K562 (cell line): ENCODE results near the gene AP1B1. TPM values are rescaled to one million over a fixed set of nuclear protein-coding genes. Genes with fewer than 3 reads are reported as not detected.

ENCODE experiments used
- ARID3B ChIP-seq: fragments of 250-450 bp; sonication (Bioruptor Pico); IDR thresholded peaks from 2 replicates; pipeline ENCODE4 v1.4.0; 2020; ENCODE audit warnings: borderline replicate concordance
- ARNT ChIP-seq, 2 experiments: fragments of 450-650 bp; IDR thresholded peaks; 2 replicates each; pipeline ENCODE4 v1.6.1; 2016; ENCODE audit warnings: mild to moderate bottlenecking in 1 of 2
- ATF2 ChIP-seq: sonication (generic); formaldehyde crosslinking; IDR thresholded peaks from 2 replicates; pipeline ENCODE4 v1.8.1; 2022; ENCODE audit warnings: missing genetic modification reagents
- ELK1 ChIP-seq: sonication (generic); formaldehyde crosslinking; IDR thresholded peaks from 2 replicates; pipeline ENCODE4 v1.8.1; 2022; ENCODE audit warnings: missing genetic modification reagents
- ETV1 ChIP-seq: fragments of 450-650 bp; conservative IDR thresholded peaks from 2 replicates; pipeline ENCODE4 v1.6.1; 2016; ENCODE audit warnings: missing genetic modification characterization, control low read depth, low read depth, missing compliant biosample characterization
- HDAC2 ChIP-seq: fragments of 450-650 bp; IDR thresholded peaks from 2 replicates; pipeline ENCODE4 v1.6.1; 2016; ENCODE audit warnings: mild to moderate bottlenecking
- HES1 ChIP-seq: fragments of 450-650 bp; IDR thresholded peaks from 2 replicates; pipeline ENCODE4 v1.6.1; 2016; ENCODE audit warnings: low read depth, mild to moderate bottlenecking, moderate library complexity
- ID3 ChIP-seq, 2 experiments: fragments of 250-450 bp in 1 of 2; fragments of 450-650 bp in 1 of 2; sonication (Bioruptor Pico) in 1 of 2; IDR thresholded peaks; 2 replicates each; pipeline versions ENCODE4 v1.6.1 to v1.8.0; 2016 to 2021; ENCODE audit warnings: mild to moderate bottlenecking in 2 of 2, moderate library complexity in 2 of 2, missing compliant biosample characterization in 1 of 2, missing genetic modification characterization in 1 of 2
- MYNN ChIP-seq, 2 experiments: sonication (generic); formaldehyde crosslinking in 1 of 2; IDR thresholded peaks; 2 replicates each; pipeline versions ENCODE4 v1.5.0 to v1.6.1; 2016 to 2020; ENCODE audit warnings: antibody characterized with exemption in 1 of 2, missing genetic modification reagents in 1 of 2
- NFRKB ChIP-seq: fragments of 450-650 bp; IDR thresholded peaks from 2 replicates; pipeline ENCODE4 v1.6.1; 2016; ENCODE audit warnings: low read depth
- POLR2A ChIP-seq: fragments of 450-650 bp; conservative IDR thresholded peaks from 2 replicates; pipeline ENCODE4 v1.6.1; 2016
- POLR2AphosphoS5 ChIP-seq: IDR thresholded peaks from 2 replicates; pipeline ENCODE4 v1.6.1; 2011; ENCODE audit warnings: mild to moderate bottlenecking, low read depth, low read length, moderate library complexity; ENCODE audit not compliant: control insufficient read depth, insufficient read depth
- RAD51 ChIP-seq: fragments of 450-650 bp; IDR thresholded peaks from 2 replicates; pipeline ENCODE4 v1.7.1; 2016; ENCODE audit warnings: low read depth, mild to moderate bottlenecking, borderline replicate concordance
- SIN3B ChIP-seq: fragments of 450-650 bp; IDR thresholded peaks from 2 replicates; pipeline ENCODE4 v1.6.1; 2017; ENCODE audit warnings: low read depth, mild to moderate bottlenecking, moderate library complexity
- TSC22D4 ChIP-seq: fragments of 450-650 bp; IDR thresholded peaks from 2 replicates; pipeline ENCODE4 v1.6.1; 2016; ENCODE audit warnings: missing genetic modification characterization, missing biosample characterization, control low read depth
- ZBTB8A ChIP-seq: fragments of 450-650 bp; IDR thresholded peaks from 2 replicates; pipeline ENCODE4 v1.6.1; 2018; ENCODE audit warnings: mild to moderate bottlenecking, moderate library complexity; ENCODE audit not compliant: partially characterized antibody
- ZFP1 ChIP-seq: fragments of 450-650 bp; formaldehyde crosslinking; IDR thresholded peaks from 2 replicates; pipeline ENCODE4 v1.4.0; 2020; ENCODE audit warnings: mild to moderate bottlenecking, mixed read lengths
- ZNF217 ChIP-seq: sonication (generic); formaldehyde crosslinking; IDR thresholded peaks from 2 replicates; pipeline ENCODE4 v1.8.0; 2022; ENCODE audit warnings: mild to moderate bottlenecking, missing genetic modification reagents
- ZNF444 ChIP-seq: fragments of 250-450 bp; sonication (Bioruptor Pico); IDR thresholded peaks from 2 replicates; pipeline ENCODE4 v1.4.0; 2020; ENCODE audit warnings: mild to moderate bottlenecking, moderate library complexity
- ZNF740 ChIP-seq, 3 experiments: fragments of 200-800 bp in 1 of 3; sonication (Bioruptor generic) in 1 of 3; sonication (generic) in 1 of 3; formaldehyde crosslinking in 1 of 3; IDR thresholded peaks; 2 replicates each; pipeline versions ENCODE4 v1.6.1 to v1.8.0; 2016 to 2022; ENCODE audit warnings: mild to moderate bottlenecking in 2 of 3, missing compliant biosample characterization in 2 of 3, missing genetic modification characterization in 2 of 3, missing genetic modification reagents in 1 of 3
- polyA plus RNA-seq, 8 experiments: library from polyadenylated mRNA; depleted of rRNA in 4 of 8; stranded (reverse) in 5 of 8; unstranded in 3 of 8; fragments of >200 nt; fragmentation: Nextera tagmentation in 2 of 8; fragmentation: Illumina TruSeq in 1 of 8; extraction: Ambion mirVana in 2 of 8; extraction: Trizol in 1 of 8; gene quantifications; 2 replicates each; pipeline versions ENCODE4 v1.2.1 to v1.2.3, GENCODE V29; 2011 to 2014; ENCODE audit warnings: inconsistent platforms in 1 of 8, missing spikeins in 1 of 8
- total RNA-seq, 7 experiments: library from RNA; depleted of rRNA in 6 of 7; stranded (reverse); fragments of >200 nt in 6 of 7; fragmentation: Illumina TruSeq in 2 of 7; extraction: Trizol in 2 of 7; gene quantifications; 2 replicates each; pipeline versions ENCODE4 v1.2.1 to v1.2.3, GENCODE V29; 2011 to 2021; ENCODE audit warnings: low replicate concordance in 1 of 7

Gene AP1B1
- total and polyA plus RNA-seq, 9 of the 15 experiments (the other 6 are each of a cell fraction or from before 2014, with no cell fraction given) = 1.2 to 60.9 (median 30.1) TPM

GRCh38 chr22:29387921-29388758 is at the start of gene AP1B1 (continued):
- TF ChIP-seq ATF2 (CRISPR knock-in tag) (no peak), ARID3B (CRISPR knock-in tag) (no peak), ELK1 (CRISPR knock-in tag) (no peak), HES1 (no peak), ZNF444 (CRISPR knock-in tag) (no peak), ZNF217 (CRISPR knock-in tag) (no peak), NFRKB (no peak), ID3 (CRISPR knock-in tag; IDR thresholded peaks at IDR 0.05) (no peak), ID3 (tag; IDR thresholded peaks at IDR 0.05) (no peak), ZFP1 (CRISPR knock-in tag) (no peak), POLR2A (peak; percentile 86), TSC22D4 (tag) (no peak), ZBTB8A (no peak), HDAC2 (no peak), SIN3B (no peak), ZNF740 (CRISPR knock-in tag; IDR thresholded peaks at IDR 0.05) (no peak), ZNF740 (tag; IDR thresholded peaks at IDR 0.05) (no peak), MYNN (IDR thresholded peaks at IDR 0.05) (no peak), MYNN (CRISPR knock-in tag; IDR thresholded peaks at IDR 0.05) (no peak), RAD51 (peak; percentile 19; the same call in 1 of the 2 replicates), ARNT (IDR thresholded peaks at IDR 0.05) (no peak), POLR2AphosphoS5 (peak; percentile 60; the same call in 1 of the 2 replicates), ETV1 (tag) (peak; percentile 57; the same call in 1 of the 2 replicates)
